Dendritic cell treated with granulocyte-macrophage colony-stimulating factor and Interleukin-4, amounts not matched to agents 40 ng/mL and 50 ng/mL, for 4 days (primary cell): ENCODE data around the gene PPP1R15A.
"Not testable (repeated sequence)": the region's sequence is repeated elsewhere in the genome, so short reads cannot be mapped to it uniquely, and the experiment has no call there.

Experiments used
- H3K27ac Mint-ChIP-seq: one replicate; pipeline ENCODE4 v1.8.0; 2022; ENCODE audit warnings: mild to moderate bottlenecking, mixed read lengths
- H3K27me3 Mint-ChIP-seq: one replicate; pipeline ENCODE4 v1.8.0; 2022; ENCODE audit warnings: mild to moderate bottlenecking, mixed read lengths
- H3K36me3 Mint-ChIP-seq: one replicate; pipeline ENCODE4 v1.8.0; 2022; ENCODE audit warnings: low read depth, mixed read lengths
- H3K4me1 Mint-ChIP-seq: one replicate; pipeline ENCODE4 v1.8.0; 2022; ENCODE audit warnings: low read depth, mixed read lengths
- H3K4me3 Mint-ChIP-seq: one replicate; pipeline ENCODE4 v1.8.0; 2022; ENCODE audit warnings: mild to moderate bottlenecking, moderate library complexity, mixed read lengths
- H3K9me3 Mint-ChIP-seq: one replicate; pipeline ENCODE4 v1.8.0; 2022; ENCODE audit warnings: mixed read lengths
- intact Hi-C: fragments of 100-400 bp; cut with micrococcal nuclease; formaldehyde crosslinking; loops from one replicate; pipeline ENCODE4 v1.15.0; 2022

PPP1R15A gene

DNA sequence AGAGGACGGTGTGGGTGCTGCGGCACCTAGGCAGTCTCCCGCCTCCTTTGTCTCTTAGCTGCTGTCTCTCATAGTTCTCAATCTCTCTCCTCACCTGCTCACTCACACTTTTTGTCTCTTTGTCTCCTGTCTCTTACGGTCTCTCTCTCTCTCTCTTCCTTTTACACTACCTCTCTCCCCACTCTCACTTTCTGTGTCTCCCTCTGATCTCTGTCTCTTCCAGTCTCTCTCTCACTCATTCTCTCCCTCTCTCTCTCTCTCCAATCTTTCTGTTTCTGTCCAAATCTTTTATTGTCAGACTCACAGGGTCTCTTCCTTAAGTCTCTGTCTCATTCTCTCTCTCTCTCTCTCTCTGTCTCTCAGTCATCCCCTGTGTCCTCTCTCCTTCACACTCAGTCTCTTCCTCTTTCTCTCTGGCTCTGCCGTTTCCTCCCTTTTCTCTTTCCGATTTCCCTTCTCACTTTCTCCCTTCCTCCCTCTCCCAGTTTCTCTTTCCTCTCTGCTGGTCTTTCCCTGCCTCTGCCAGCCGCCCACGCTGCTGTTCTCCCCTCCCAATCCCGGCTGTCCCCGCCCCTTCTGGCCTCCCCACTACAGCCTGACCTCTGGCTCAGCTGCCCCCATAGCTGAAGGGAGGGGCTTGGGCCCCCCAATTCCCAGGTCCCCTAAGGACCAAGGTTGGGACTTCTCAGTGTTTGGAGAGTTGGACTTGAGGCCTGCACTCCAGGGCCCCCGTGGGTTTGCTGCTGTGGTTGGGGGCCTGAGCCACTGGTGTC is 3.9 kb upstream of the PPP1R15A start, which contains the start of gene PLEKHA4:
Gene PLEKHA4 (minus strand): TSS at position 504 of the 773 bp plus-strand sequence. CDS start 997 bp downstream, outside the sequence.
- Mint-ChIP-seq H3K4me3 (no peak within 1 kb of the TSS), H3K27ac (peak within 1 kb of the TSS; percentile 31), H3K27me3 (peaks cover 32% of the 10 kb centered on the region)

GRCh38 chr19:48870048-48870447 is 2.2 kb upstream of the PPP1R15A start:
- no peak overlapping the region for H3K27ac Mint-ChIP-seq
- peaks cover 32% of the 10 kb centered on the region for H3K4me1 Mint-ChIP-seq
- no peaks in the 10 kb centered on the region for H3K9me3 Mint-ChIP-seq
- peaks cover 27% of the 10 kb centered on the region for H3K27me3 Mint-ChIP-seq
- peaks cover 30% of the 10 kb centered on the region for H3K36me3 Mint-ChIP-seq
- no peak overlapping the region for H3K4me3 Mint-ChIP-seq
- intact Hi-C loops, result no loop called here

More for the DNA sequence above, 3.9 kb upstream of the PPP1R15A start, which contains the start of gene PLEKHA4:
- intact Hi-C loops, result no loop called here
- H3K36me3 Mint-ChIP-seq, result peaks cover 12% of the 10 kb centered on the region
- H3K9me3 Mint-ChIP-seq, result no peaks in the 10 kb centered on the region
- peaks cover 17% of the 10 kb centered on the region for H3K4me1 Mint-ChIP-seq

DNA sequence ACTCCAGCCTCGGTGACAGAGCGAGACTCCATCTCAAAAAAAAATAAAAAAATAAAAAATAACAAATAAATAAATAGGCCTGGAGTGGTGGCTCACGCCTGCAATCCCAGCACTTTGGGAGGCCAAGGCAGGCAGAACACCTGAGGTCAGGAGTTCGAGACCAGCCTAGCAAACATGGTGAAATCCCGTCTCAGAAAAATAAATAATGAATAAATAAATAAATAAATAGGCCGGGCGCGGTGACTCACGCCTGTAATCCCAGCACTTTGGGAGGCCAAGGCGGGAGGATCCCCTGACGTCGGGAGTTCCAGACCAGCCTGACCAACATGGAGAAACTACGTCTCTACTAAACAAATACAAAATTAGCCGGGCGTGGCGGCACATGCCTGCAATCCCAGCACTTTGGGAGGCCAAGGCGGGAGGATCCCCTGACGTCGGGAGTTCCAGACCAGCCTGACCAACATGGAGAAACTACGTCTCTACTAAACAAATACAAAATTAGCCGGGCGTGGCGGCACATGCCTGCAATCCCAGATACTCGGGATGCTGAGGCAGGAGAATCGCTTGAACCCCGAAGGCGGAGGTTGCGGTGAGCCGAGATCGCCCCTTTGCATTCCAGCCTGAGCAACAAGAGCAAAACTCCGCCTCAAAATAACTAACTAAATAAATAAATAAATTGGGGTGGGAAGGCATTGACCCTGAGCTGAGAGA is 595 bp upstream of the PPP1R15A start:
- H3K9me3 Mint-ChIP-seq, H3K4me3 Mint-ChIP-seq: not testable (repeated sequence)
- peaks cover 14% of the 10 kb centered on the region for H3K27me3 Mint-ChIP-seq
- peaks cover 48% of the 10 kb centered on the region for H3K4me1 Mint-ChIP-seq
- H3K27ac Mint-ChIP-seq, result peak overlapping the region; percentile 100
- intact Hi-C loops, result loop anchor here (1.0 to 2.0 kb wide), 2 partner anchors 33 to 96 kb away; no protein-coding TSS in a partner anchor
- peaks cover 45% of the 10 kb centered on the region for H3K36me3 Mint-ChIP-seq

DNA sequence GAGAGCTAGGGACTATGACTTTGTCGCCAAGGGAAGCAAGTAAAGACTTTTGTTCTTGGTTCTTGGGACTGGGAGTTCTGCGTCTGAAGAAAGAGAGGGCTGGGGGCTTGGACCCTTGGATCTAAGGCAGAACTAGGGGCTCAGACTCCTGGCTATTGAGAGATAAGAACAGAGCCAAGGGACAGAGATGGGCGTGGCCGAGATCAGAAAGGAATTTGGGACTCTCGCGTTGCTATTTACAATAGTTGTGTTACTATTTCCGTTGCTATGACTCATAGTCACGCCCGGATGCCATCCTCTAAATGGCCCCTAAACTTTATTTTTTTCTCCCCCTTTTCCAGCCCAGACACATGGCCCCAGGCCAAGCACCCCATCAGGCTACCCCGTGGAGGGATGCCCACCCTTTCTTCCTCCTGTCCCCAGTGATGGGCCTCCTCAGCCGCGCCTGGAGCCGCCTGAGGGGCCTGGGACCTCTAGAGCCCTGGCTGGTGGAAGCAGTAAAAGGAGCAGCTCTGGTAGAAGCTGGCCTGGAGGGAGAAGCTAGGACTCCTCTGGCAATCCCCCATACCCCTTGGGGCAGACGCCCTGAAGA is 759 bp downstream of the PPP1R15A start:
- intact Hi-C loops, result loop anchor here (1.0 to 2.0 kb wide), 2 partner anchors 34 to 94 kb away; no protein-coding TSS in a partner anchor
- H3K36me3 Mint-ChIP-seq, result peaks cover 59% of the 10 kb centered on the region

DNA sequence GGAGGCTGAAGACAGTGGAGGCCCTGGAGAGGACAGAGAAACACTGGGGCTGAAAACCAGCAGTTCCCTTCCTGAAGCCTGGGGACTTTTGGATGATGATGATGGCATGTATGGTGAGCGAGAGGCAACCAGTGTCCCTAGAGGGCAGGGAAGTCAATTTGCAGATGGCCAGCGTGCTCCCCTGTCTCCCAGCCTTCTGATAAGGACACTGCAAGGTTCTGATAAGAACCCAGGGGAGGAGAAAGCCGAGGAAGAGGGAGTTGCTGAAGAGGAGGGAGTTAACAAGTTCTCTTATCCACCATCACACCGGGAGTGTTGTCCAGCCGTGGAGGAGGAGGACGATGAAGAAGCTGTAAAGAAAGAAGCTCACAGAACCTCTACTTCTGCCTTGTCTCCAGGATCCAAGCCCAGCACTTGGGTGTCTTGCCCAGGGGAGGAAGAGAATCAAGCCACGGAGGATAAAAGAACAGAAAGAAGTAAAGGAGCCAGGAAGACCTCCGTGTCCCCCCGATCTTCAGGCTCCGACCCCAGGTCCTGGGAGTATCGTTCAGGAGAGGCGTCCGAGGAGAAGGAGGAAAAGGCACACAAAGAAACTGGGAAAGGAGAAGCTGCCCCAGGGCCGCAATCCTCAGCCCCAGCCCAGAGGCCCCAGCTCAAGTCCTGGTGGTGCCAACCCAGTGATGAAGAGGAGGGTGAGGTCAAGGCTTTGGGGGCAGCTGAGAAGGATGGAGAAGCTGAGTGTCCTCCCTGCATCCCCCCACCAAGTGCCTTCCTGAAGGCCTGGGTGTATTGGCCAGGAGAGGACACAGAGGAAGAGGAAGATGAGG is 1.5 kb downstream of the PPP1R15A start:
- intact Hi-C loops, result loop anchor here (2.0 kb wide), 1 partner anchor 35 kb away; no protein-coding TSS in a partner anchor
- H3K27me3 Mint-ChIP-seq, result no peaks in the 10 kb centered on the region
- H3K36me3 Mint-ChIP-seq, result peaks cover 63% of the 10 kb centered on the region
- H3K4me1 Mint-ChIP-seq, result peaks cover 56% of the 10 kb centered on the region
- peak overlapping the region; percentile 100 for H3K27ac Mint-ChIP-seq
- peak overlapping the region; percentile 100 for H3K4me3 Mint-ChIP-seq
- H3K9me3 Mint-ChIP-seq, result no peaks in the 10 kb centered on the region

More for the DNA sequence above, 759 bp downstream of the PPP1R15A start:
- Mint-ChIP-seq H3K4me3 (peak overlapping the region; percentile 100), H3K27ac (peak overlapping the region; percentile 100), H3K4me1 (peaks cover 57% of the 10 kb centered on the region), H3K9me3 (no peaks in the 10 kb centered on the region), H3K27me3 (peaks cover 4% of the 10 kb centered on the region)

- peaks cover 63% of the 10 kb centered on the region for H3K36me3 Mint-ChIP-seq
- no peaks in the 10 kb centered on the region for H3K27me3 Mint-ChIP-seq
- peak overlapping the region; percentile 100 for H3K4me3 Mint-ChIP-seq
- H3K9me3 Mint-ChIP-seq, result no peaks in the 10 kb centered on the region
- H3K4me1 Mint-ChIP-seq, result peaks cover 52% of the 10 kb centered on the region
- H3K27ac Mint-ChIP-seq, result peak overlapping the region; percentile 100
- intact Hi-C loops, result loop anchor here (1.0 kb wide), 1 partner anchor 26 kb away; the partner anchor contains the start of gene NUCB1
These were observed 2.3 kb downstream of the PPP1R15A start for GRCh38 chr19:48874303-48875135.

- peaks cover 65% of the 10 kb centered on the region for H3K4me1 Mint-ChIP-seq
- H3K36me3 Mint-ChIP-seq, result peaks cover 63% of the 10 kb centered on the region
These were observed 4.1 kb downstream of the PPP1R15A start for GRCh38 chr19:48876043-48876981.

GRCh38 chr19:48877855-48878195 is 5.6 kb downstream of the PPP1R15A start:
- Mint-ChIP-seq H3K4me1 (peaks cover 72% of the 10 kb centered on the region), H3K9me3 (peaks cover 8% of the 10 kb centered on the region), H3K27me3 (peaks cover 2% of the 10 kb centered on the region), H3K36me3 (peaks cover 56% of the 10 kb centered on the region), H3K27ac (peak overlapping the region; percentile 85), H3K4me3 (peak overlapping the region; percentile 20)
- intact Hi-C loops, result no loop called here

More at GRCh38 chr19:48876043-48876981, 4.1 kb downstream of the PPP1R15A start:
- intact Hi-C loops, H3K9me3 Mint-ChIP-seq, H3K27me3 Mint-ChIP-seq: not testable (repeated sequence)
- peak overlapping the region; percentile 100 for H3K4me3 Mint-ChIP-seq
- peak overlapping the region; percentile 100 for H3K27ac Mint-ChIP-seq

DNA sequence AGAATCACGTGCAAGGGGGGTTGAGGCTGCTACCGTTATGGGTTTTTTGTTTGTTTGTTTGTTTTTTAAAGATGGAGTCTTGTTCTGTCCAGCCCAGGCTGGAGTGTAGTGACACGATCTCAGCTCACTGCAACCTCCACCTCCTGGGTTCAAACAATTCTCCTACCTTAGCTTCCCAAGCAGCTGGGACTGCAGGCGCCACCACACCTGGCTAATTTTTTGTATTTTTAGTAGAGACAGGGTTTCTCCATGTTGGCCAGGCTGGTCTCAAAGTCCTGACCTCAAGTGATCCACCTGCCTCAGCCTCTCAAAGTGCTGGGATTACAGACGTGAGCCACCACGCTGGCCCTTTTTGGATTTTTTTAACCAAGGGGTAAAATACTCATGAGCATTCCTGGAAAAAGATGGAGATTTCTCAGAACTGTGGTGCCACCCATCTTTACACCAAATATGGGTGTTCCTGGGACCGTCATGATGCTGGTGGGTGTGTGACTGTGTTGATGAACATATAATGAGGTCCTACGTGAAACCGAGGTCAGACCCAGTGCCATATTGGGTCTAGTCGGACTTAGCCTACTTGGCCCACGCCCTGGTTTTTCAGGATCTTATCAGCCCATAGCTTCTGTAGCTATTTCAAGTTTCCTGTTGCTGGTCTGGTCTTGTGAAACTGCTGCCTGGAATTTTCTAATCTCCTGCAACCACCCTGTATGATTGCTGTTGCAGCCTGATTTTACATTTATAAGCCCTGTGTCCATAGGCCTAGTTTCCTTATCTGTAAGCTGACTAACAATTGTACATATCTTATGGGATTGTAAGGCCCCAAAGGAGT is 6.2 kb downstream of the PPP1R15A start:
- H3K4me1 Mint-ChIP-seq, result peaks cover 72% of the 10 kb centered on the region
- peak overlapping the region; percentile 85 for H3K27ac Mint-ChIP-seq
- peak overlapping the region; percentile 20 for H3K4me3 Mint-ChIP-seq
- peaks cover 9% of the 10 kb centered on the region for H3K9me3 Mint-ChIP-seq
- H3K36me3 Mint-ChIP-seq, result peaks cover 50% of the 10 kb centered on the region
- H3K27me3 Mint-ChIP-seq, result peaks cover 2% of the 10 kb centered on the region
- intact Hi-C loops, result no loop called here

GRCh38 chr19:48879025-48879637 is 6.9 kb downstream of the PPP1R15A start:
- Mint-ChIP-seq H3K4me3 (peak overlapping the region; percentile 9), H3K27me3 (peaks cover 2% of the 10 kb centered on the region), H3K4me1 (peaks cover 71% of the 10 kb centered on the region), H3K9me3 (peaks cover 9% of the 10 kb centered on the region), H3K27ac (peak overlapping the region; percentile 85), H3K36me3 (peaks cover 43% of the 10 kb centered on the region)
- intact Hi-C loops, result no loop called here

DNA sequence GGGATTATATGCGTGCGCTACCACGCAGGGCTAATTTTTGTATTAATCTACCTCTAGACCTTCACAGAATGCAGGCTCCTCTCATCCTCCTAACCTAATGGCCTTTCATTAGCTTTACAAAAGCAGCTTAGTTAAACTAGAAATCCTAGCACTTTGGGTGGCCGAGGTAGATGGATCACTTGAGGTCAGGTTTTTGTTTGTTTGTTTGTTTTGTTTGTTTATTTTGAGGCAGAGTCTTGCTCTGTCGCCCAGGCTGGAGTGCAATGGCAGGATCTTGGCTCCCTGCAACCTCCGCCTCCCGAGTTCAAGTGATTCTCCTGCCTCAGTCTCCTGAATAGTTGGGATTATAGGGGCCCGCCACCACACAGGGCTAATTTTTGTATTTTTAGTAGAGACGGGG is 7.5 kb downstream of the PPP1R15A start:
- H3K9me3 Mint-ChIP-seq, intact Hi-C loops, H3K4me3 Mint-ChIP-seq, H3K27me3 Mint-ChIP-seq: not testable (repeated sequence)
- Mint-ChIP-seq H3K27ac (peak overlapping the region; percentile 85), H3K4me1 (peaks cover 66% of the 10 kb centered on the region), H3K36me3 (peaks cover 37% of the 10 kb centered on the region)
